SKM-1 (cell line): ENCODE data around the gene COL4A1.

Experiments used
- DNase-seq: peaks from one replicate; lab custom pipeline; 2025; ENCODE audit not compliant: unreplicated experiment; lab: John Stamatoyannopoulos, UW

COL4A1 gene

DNA sequence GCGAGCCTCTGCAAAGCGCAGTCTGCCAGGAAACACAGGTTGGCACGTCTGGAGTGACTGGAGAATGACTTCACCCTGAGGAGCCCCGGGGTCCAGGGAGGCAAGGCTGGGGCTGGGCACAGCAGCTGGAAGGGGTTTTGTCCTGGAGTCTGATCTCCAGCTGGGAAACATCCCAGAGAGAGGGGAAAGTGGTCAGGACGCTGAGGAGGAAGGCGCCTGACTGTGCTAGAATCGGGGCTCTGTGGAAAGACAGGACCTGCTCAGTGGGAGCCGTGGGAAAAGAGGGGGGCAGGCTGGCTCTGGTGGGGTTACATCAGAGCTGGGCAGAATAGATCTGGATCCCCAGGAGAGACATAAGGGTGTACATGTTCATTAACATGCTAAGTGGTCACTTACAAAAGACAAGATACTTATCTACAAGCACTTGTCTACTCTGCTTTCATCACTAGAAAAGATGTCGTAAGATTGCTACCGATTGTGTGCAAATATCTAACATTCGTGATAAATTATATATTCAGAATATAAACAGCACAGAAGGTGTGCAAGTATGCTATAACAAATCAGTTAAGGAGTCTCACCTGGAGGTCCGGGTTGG is 106.6 kb downstream of the COL4A1 start:
- no peak for DNase-seq

DNA sequence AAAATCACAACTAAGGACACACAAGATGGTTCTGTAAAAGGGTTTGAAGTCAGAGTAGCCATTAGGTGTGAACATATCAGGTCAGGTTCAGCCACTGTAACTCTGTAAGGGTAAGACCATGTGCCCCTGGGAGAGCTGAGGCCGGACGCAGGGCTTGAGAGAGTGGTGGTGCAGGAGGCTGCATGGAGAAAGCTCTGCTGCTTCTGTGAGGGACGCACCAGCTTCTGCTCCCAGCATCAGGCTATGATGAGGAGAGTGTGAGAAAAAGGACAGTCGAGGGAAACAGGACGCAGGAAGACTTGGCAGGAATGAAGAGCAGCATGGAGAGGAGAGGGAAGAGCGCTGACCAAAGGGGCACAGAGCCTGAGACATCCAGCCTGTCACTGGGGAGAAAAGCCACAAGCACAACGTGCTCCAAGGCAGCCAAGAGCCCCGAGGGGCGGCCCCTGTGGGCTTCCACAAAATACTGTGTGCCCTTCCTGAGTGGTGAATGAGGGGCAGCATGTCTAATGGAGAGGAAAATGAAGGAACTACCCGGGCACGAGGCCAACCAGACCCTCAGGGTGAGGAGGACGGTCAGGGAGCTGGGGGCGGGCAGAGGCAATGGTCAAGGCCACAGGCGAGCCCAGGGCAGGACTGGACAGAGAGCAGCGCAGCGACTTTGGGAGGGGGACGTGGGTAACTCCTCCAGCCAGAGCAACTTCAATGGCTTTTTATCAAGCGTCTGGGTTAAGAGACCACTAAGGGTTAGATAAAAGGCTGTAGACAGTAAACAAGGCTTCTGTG is 107.7 kb downstream of the COL4A1 start:
- no peak for DNase-seq

DNA sequence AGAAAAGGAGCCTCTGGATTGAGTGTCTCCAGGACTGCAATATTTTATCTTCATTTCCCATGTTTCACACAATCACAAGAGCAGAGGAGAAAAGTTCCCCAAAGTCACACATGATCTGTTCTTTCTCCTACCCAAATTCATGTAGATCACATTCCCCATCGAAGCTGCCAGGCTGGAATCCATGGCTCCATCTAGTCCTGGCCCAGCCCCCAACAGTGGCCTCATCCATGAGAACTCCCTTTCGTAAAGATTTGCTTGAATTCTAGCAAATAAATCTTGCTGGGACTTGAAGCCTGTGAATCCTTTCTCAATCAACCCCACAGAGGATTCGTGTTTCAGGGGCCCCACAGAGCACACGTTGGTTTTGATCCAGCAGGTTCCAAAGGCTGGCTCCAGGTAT is 109.5 kb downstream of the COL4A1 start:
- no peak for DNase-seq

DNA sequence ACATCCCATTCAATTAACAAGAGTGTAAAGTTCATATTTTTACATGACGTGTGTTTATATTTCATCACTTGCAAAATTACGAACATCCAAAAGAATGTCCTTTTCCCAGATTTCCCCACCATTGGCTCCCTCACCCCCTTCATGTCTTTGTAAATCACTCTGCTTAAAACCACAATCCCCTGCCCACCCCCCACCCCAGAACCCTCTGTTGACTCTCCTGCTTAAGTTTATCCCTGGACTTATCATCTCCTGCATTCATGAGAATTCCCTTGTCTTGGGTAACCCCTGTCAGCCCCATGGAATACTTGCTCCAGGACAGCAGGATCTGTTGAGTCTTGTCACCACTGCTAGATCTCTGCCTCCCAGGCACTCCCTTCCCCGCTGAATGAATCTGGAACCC is 109.9 kb downstream of the COL4A1 start:
- DNase-seq = no peak

DNA sequence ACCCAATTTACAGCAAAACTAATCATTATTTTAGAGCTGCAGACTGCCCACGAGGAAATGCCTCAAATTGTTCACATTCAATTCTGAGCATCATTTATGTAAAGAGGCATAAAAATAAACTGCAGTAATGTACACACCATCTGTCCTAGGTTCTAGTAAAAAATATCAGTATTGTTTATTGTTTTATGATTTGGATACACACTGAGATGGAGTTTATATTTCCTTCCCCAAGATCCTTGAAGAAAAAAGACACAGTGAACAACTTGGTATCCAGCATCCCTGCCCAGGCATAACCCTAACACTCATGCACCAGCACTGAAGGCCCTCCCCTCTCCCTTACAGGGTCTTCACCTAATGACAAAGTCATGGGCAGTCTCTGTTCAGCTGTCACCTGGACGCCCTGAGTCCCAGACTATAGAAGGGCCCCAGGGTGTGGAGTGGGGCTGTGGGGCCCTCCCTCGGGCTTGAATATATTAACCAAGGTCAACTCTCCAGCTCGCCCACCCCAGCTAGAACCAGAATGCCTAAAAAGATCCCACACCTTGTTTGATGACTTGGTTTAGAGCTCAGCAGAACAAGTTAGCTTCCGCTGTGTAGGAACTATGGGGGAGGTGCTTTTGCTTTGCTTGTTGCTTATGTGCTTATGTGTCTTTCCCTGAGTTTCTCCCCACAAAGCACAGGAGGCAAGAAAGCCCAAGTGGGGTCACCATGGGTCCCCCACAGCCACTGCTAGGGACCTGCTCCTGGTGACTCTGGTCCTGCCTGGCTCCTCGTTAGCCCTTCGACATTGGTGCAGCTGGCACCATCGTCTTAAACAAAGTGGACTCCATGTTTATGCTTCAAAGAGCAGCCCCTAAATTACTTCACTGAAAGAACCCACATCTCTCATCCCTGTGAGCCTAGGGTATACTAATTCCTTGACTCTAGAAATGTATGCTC is 111.1 kb downstream of the COL4A1 start:
- DNase-seq = no peak

DNA sequence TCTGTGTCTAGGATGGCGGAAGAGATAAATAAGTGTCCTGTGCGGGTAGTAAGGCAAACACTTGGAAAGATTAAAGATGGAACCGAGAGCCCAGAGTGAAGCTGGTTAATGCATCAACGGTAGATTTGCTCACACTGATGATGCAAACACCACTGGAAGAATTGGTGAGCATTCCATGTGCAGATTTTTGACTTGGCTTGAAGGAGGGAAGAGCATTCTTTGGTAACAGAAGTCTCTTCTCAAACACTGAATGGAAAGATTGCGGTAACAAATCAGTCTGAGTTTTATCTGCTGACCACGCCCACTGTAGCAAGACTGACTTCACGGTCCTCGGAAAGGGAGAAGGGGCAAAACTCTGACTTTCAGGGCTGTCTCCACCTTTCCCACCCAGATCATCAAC is 112.5 kb downstream of the COL4A1 start:
- no peak for DNase-seq

DNA sequence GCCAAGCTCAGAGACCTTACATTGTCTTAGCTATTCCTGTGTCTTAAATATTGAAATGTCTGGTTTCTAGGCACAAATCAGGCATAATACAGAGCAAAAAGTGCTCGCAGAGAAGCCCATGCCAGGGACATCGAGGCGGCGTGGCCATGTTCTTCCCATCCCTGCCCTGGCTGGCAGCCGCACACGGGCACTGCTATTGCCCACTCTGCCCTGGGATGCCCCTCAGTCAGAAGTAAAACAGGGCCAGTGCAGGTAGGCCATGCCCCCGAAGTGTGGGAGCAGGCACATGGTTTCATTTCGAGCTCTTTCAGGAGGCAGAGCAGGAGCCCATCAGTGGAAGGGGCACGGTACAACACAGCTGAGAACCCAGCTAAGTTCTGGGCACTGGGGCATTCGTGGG is 113.5 kb downstream of the COL4A1 start:
- DNase-seq = no peak

DNA sequence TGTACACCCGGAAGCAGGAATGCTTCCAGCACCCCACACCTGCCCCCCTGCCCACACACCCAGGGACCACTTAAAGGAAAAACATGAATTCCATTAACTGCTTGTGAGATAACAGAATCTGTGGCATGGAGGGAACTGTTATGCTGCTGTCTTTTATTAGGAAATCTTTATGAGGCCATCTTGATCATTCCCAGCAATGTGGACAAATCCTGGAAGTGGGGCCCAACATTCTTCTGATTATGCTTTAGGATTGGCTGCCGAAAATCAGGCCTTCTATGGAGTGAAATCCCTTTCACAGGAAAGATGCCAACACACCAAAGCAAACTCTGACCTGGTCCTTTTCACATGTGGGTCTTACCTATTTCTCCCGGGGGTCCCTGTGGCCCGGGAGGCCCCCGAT is 114.5 kb downstream of the COL4A1 start:
- DNase-seq = no peak

DNA sequence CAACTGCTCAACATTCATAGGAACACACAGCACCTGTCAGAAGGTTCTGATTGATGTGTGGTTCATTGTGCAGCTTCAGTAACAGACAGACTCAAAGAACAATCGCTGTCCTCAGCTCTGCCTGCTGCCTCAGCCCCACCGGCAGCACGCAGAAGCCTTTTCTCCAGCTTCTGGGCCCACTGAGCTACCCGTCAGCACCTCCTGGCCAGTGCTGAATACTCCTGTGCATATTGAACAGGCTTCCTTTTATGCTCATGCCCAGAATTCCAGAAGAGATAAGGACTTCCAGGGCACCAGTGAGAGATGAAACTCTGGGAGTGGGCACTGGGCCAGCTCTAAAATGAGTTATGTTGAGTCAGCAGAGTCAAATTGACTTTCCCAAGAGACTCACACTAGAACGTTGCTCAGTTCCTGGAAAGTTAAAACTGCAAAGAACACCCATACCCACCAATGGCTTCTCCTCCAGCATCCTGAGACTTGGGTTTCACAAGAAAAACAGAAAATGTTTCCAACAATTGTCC is 119.3 kb downstream of the COL4A1 start:
- no peak for DNase-seq

DNA sequence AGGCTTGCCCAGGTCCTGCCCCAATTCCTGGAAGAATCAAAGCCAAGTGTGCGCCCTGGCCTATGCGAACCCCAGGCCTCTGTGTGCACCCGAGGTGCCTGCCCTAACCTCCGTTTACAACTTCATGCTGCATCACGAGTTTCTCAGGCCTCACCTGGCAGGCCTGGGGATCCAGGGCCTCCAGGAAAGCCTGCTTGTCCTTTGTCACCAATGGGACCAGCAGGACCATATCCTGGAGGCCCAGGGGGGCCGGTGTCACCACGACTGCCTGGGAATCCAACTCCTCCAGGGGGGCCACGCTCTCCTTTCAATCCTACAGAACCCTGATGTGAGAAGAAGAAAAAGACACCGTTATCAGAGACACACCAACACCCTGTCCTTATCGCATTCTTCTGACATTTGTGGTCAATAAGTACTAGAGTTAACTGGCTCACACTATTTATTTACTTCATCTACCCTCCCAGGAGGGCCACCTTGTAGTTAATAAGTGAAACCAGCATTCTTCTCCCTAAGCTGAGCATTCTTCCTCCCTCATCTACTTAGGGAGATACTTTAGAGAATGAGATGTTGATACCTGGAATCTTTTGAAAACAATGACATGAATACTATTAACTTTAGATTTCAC is 120.6 kb downstream of the COL4A1 start:
- no peak for DNase-seq

DNA sequence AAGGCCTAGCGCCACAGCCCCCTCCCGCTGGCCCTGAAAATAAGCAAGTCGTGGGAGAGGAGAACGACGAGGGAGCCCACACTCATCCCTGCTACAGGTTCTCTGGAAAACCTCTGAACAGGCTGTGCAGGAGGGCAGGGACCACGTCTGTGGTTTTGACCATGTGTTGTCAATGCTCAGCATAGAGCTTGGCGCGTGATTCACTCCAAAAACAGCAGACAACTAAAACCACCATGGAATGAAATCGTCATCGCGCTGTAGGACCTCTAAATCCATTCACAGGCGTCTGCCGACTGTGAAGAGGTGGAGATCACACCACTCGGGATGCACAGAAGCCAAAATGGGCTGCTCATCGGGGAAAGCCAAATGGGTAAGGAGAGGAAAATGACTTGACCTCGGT is 121.3 kb downstream of the COL4A1 start:
- no peak for DNase-seq

DNA sequence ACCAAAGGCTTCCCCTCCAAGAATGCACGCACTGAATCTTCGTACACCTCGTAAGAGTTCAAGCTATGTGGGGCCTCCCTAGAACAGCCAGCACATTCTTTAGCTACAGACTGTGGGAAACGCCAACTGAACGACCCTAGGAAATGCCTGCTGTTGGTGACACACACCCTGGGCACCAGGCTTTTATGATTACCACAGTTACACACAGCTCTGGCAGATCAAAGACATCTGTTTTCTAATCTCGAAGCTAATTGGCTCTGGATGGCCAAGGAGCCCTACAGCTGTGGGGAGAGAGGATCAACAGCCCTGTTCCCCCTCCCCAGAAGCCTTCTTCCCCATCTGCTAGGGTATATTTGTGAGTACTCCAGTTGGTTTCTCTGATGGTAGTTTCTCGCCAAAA is 123.0 kb downstream of the COL4A1 start:
- no peak for DNase-seq

DNA sequence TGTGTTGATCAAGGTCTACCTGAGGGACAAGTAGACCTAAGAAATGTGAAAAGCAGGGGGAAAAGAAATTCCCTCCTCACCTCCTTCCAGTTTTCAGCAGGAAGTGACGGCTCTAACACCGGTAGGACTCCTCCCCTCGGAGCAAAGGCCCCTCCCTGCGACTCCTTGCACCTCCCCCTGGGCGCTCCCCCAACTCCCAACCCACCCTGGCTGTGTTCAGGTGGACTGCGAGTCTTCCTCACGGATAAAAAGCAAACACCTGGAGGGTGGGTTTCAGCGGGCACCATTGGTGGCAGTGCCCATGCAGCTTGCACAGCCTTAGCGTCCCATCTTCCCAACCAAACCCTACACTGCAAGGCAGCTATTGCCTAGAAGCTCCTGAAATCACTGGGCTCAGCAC is 124.5 kb downstream of the COL4A1 start:
- DNase-seq = no peak

DNA sequence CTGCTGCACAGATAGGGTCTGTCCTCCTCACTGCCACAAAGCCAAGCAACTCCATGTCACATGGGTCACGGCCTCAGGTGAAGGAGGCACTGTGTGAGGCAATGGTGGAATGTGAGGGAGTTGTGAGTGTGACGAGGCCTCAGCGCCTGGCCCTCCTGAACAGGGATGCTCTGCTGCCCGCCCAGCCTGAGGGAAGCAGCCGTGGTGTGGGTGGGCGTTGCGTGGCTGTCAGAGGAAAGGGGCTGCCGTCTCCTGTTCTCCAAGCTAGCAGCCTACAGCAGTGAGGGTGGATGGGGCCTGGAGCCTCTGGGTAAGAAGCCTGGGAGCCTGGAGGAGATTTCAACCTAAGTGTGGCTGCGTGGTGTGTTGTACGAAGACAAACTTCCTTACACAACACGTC is 125.0 kb downstream of the COL4A1 start:
- no peak for DNase-seq

DNA sequence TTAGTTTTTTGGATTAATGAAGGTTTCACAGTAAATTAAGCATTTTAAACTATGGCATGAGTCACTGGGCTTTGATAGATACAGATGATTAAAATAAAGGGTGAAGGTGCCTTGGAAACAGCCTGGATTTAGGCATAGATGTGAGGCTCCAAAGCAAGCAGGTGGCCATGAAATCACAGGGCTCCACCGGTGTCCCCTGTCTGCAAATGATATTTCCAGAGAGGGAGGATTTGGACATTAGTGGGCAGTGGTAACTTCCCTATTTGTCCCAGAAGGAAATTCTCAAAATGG is 127.2 kb downstream of the COL4A1 start:
- no peak for DNase-seq

DNA sequence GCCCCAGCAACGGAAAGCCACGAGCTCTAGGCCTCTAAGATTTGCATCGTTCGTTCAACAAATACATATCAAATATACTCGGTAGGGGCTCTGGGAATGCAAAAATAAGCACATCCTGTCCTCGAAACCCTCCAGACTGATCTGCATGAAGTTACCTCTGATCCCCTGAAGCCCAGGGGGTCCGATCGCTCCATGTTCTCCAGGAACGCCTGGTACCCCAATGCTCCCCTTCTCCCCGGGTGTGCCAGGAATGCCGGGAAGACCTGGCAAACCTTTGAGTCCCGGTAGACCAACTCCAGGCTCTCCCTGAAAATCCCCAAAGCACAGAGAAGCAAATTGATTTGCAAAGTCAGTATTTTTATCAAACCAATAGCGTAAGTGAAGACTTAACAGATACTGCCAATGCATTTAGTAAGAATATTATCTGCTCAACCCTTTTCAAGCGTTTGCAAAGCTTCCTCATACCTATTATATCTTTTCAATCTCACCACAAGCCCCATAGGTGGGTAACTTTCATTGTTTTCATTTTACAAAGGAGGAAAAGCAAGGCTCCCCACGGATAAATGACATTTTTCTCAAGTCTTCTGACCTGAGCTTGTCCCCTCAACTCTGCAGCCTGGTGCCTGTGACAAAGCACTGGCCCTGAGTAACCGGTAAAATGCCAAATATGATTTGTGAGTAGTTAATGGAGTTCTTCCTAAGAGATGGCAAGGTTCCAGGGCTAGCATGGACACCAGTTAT is 127.7 kb downstream of the COL4A1 start:
- no peak for DNase-seq

DNA sequence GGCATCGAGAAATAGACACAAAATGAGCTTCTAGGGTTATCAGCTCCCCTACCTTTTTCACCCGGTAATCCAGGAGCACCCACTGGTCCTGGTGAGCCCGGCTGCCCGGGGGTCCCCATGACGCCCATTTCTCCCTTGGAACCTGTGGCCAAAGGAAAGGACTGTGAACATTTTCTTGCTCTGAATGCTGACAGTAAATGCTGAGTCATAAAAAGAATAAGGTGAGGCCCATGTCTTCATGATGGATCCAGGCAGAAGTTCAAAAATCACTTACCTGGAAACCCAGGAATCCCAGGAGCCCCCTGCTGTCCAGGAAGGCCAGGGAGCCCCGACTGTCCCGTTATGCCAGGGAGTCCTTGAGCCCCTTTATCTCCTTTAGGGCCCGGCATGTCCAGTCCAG is 129.2 kb downstream of the COL4A1 start:
- no peak for DNase-seq

DNA sequence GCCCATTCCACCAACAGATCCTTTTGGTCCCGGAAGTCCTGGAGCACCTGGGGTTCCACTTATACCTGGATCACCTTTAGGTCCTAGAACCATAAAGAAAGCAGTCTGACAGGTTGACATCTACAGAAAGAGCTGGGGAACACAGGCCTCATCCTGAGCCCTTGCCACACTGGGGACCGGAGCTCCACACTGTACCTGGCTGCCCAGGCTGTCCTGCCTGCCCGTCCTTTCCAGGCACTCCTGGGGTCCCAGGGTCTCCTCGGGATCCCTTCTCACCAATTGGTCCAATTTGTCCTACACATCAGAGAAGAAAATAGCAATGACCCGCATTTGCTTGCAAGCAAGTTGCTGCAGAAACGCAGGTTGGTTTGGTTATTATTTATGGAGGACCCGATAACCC is 130.5 kb downstream of the COL4A1 start:
- no peak for DNase-seq

DNA sequence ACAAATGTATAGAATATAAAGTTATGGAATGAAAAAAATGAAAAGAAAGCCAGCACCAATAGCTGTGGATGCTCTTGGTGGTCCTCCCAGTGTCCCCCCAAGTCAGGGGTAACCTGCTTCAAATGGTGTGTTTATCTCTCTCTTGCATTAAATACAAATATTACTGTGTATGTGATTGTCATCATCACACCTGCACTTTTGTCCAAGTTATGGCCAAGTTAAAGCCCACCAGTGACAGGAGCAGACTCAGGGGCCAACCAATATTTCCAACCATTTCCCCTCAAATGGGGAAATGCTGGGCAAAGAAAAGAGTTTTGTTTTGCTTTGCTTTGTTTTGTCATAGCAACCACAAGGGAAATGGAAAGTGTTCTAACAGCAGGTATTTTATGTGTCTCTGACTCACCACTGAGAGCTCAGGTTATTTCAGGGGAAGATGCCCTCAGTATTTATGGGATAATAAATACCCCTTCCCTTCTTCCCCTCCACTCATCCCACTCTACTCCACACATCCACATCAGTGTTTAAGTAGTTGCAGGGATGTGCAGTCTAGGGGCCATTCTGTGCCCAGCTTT is 133.6 kb downstream of the COL4A1 start:
- DNase-seq = no peak

DNA sequence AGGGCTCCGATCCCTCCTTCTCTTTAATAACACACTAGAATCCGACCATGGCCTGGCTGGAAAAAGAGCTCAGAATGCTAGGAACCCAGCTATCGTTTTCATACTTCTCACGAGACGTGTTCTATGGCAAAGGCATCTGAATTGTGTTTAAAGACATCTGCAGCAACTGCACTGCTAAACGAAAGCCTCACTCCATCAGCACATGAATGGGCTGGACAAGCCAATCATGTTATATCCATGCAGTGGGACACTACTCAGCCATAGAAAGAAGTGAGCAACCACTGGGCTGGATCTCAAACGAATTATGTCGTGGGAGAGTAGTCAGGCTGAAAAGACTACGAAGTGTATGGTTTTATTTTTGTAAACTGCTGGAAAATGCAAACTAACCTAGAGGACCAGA is 136.1 kb downstream of the COL4A1 start:
- DNase-seq = no peak
